Muscle layer of colon (tissue), 2 donors: ENCODE measurements around the gene POLD1.
"Not testable (repeated sequence)": the region's sequence is repeated elsewhere in the genome, so short reads cannot be mapped to it uniquely, and the experiment has no call there.

Experiments used
- H3K27ac ChIP-seq: one replicate; pipeline ENCODE4 v1.7.0; 2013; ENCODE audit warnings: low read depth, mild to moderate bottlenecking, low read length, moderate library complexity
- H3K27me3 ChIP-seq, 2 donors: one replicate each; pipeline ENCODE4 v1.7.0; 2013; ENCODE audit warnings: low read length in 2 of 2, mild to moderate bottlenecking in 2 of 2; ENCODE audit not compliant: insufficient read depth in 2 of 2, control insufficient read depth in 1 of 2
- H3K36me3 ChIP-seq: one replicate; pipeline ENCODE4 v1.7.0; 2013; ENCODE audit warnings: mild to moderate bottlenecking, low read length; ENCODE audit not compliant: insufficient read depth
- H3K4me1 ChIP-seq: one replicate; pipeline ENCODE4 v1.7.0; 2013; ENCODE audit warnings: mild to moderate bottlenecking, low read length; ENCODE audit not compliant: insufficient read depth
- H3K4me3 ChIP-seq, 2 donors: one replicate each; pipeline ENCODE4 v1.7.0; 2013; ENCODE audit warnings: low read length in 2 of 2, low read depth in 1 of 2, mild to moderate bottlenecking in 1 of 2, moderate library complexity in 1 of 2
- H3K9ac ChIP-seq: one replicate; pipeline ENCODE4 v1.7.0; 2013; ENCODE audit warnings: low read length
- H3K9me3 ChIP-seq: one replicate; pipeline ENCODE4 v1.7.0; 2013; ENCODE audit warnings: mild to moderate bottlenecking, low read length
- donor health status: abdominal sarcoma.
- donor health status: Adenocarcinoma of cecum.

POLD1 gene

GRCh38 chr19:50383852-50384684 is at the start of gene POLD1:
POLD1 (plus strand) TSS chr19:50384347; CDS start chr19:50398852, 14,505 bp downstream.
- Histone ChIP-seq H3K4me3 (peak within 1 kb of the TSS; percentile 81 to 86), H3K27me3 (no peaks in the 10 kb centered on the region), H3K4me1 (peaks cover 9% of the 10 kb centered on the region), H3K9me3 (no peaks in the 10 kb centered on the region), H3K36me3 (peaks cover 24% of the 10 kb centered on the region), H3K9ac (peak within 1 kb of the TSS; percentile 50), H3K27ac (peak within 1 kb of the TSS; percentile 83)

DNA sequence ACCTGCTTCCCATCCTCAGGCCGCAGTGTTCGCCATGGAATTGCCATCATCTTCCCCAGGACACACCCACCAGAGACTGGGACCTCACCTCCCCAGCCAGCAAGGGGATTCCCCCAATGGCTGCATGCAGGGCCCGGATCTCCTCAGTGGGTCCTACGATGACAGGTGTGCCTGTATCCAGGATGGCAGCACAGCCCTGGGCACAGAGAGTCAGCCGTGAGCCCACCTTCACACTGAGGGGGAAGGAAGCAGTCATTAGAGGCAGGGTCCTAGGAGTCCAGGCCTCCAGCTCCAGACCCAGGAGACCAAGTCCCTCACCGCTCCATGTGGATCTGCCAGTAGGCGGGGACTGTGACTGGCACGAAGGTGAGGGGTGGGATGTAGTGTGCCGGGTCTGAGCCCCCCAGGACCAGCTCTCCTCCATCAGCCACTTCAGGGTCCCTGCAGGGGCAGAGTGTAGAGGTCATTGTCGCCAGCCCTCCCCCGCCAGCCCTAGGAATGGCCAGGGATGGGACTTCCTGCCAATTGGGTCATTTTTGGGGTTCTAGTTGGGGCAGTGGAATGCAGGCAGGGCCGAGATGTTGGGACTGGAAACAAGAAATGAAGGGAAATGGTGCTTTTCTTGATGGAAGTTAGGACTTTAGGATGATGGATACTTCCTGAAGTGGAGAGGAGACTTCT is 49.3 kb upstream of the POLD1 start:
- peaks cover 28 to 48% of the 10 kb centered on the region in 2 donors for H3K27me3 ChIP-seq
- H3K27ac ChIP-seq, result no peak overlapping the region
- no peak overlapping the region for H3K4me3 ChIP-seq
- no peak overlapping the region for H3K9ac ChIP-seq
- H3K9me3 ChIP-seq, result no peaks in the 10 kb centered on the region
- H3K36me3 ChIP-seq, result no peaks in the 10 kb centered on the region
- no peaks in the 10 kb centered on the region for H3K4me1 ChIP-seq

DNA sequence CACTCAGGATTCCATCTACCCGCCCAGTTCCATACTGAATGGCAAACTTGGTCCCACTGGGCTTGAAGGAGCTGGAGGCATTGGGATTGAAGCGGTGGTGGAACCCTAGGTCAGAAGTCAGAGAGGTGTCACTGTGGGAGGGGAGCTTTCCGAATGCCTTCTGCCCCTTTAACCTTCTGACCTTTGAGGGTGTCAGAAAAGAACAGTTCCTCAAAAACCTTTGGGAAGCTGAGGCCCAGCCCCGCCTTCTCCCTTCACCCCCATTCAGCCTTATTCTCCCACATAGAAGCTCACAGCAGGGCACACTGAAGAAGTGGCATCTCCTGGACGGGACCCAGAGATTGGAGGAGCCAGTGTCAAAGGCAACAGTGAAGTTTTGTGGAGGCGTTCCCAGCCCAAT is 47.1 kb upstream of the POLD1 start:
- not testable (repeated sequence) for H3K36me3 ChIP-seq, H3K27ac ChIP-seq, H3K4me1 ChIP-seq, H3K4me3 ChIP-seq, H3K9ac ChIP-seq, H3K9me3 ChIP-seq
- H3K27me3 ChIP-seq, result peaks cover 15 to 26% of the 10 kb centered on the region in 2 donors

DNA sequence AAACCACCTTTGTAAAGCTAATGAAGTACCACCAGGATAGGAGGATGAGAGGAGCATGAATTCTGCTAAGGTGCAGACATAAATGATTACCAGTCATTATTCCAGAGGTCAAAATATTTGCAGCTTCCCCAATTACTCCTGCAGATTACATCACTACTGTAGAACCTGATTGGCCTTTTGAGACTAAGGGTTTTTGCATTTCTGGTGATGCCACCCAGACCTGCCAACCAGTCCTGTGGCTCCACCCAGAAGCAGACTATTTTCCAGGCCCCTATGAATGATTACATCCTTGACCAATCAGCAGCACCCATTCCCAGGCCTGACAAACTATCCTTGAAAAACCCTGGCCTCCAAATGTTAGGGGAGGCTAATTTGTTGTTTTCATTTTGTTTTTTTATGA is 43.8 kb upstream of the POLD1 start:
- Histone ChIP-seq H3K4me3 (no peak overlapping the region), H3K36me3 (no peaks in the 10 kb centered on the region), H3K27me3 (no peaks in the 10 kb centered on the region), H3K9ac (no peak overlapping the region), H3K27ac (no peak overlapping the region), H3K4me1 (no peaks in the 10 kb centered on the region), H3K9me3 (no peaks in the 10 kb centered on the region)

DNA sequence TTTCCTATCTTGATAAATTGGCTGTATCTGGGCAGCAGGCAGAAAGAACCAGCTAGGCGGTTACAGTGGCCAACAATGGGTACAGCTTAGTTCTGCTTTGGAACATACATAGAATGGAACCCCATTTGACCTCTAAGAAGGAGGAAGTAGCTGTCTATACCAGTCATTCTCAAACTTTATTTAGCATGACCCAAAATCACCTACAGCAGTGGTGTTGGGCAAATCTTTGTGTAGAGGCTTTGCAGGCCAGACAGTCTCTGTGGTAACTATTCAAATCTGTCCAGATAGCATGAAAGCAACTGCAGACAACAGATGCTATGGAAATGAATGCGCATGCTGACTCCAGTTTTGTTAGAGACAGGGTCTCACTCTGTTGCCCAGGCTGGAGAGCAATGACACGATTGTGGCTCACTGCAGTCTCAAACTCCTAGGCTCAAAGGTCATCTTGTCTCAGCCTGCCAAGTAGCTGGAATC is 43.0 kb upstream of the POLD1 start:
- no peaks in the 10 kb centered on the region for H3K4me1 ChIP-seq
- no peaks in the 10 kb centered on the region for H3K27me3 ChIP-seq
- no peak overlapping the region for H3K27ac ChIP-seq
- no peaks in the 10 kb centered on the region for H3K9me3 ChIP-seq
- no peak overlapping the region for H3K9ac ChIP-seq
- H3K4me3 ChIP-seq, result no peak overlapping the region
- H3K36me3 ChIP-seq, result no peaks in the 10 kb centered on the region

DNA sequence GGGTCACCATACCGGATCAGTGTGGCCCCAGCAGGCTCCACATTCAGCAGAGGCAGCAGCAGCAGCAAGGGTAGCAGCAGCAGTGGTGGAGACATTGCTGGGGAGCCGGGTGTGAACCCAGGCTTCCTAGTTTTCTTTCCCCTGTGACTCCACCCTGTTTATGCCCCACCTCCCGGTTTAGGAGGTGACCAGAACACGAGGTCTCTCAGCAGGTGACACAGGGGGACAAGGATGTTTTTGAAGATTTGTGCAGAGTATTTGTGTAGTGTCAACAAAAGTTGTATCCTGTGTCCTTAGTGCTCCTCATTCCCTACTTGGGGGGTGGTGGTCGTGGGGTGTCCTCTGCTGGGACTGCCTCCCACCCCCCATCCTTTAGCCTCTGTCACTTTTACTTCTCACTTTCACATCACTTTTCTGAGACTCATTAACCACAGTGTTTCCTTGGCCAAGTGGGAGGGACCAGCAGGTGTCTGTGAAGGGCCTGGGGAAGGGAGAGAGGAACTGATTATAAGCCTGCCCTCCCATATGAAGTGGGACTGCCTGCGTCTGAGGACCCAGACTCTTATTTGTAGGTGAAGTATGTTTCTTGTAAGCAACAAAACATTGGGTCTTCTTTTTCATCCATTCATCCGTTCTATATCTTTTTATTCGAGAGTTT is 39.4 kb upstream of the POLD1 start:
- H3K27ac ChIP-seq, result no peak overlapping the region
- no peak overlapping the region for H3K4me3 ChIP-seq
- H3K9me3 ChIP-seq, result no peaks in the 10 kb centered on the region
- H3K9ac ChIP-seq, result no peak overlapping the region
- H3K27me3 ChIP-seq, result no peaks in the 10 kb centered on the region
- no peaks in the 10 kb centered on the region for H3K4me1 ChIP-seq
- H3K36me3 ChIP-seq, result no peaks in the 10 kb centered on the region

- H3K9me3 ChIP-seq, H3K27ac ChIP-seq, H3K36me3 ChIP-seq, H3K4me3 ChIP-seq, H3K4me1 ChIP-seq, H3K9ac ChIP-seq, H3K27me3 ChIP-seq: not testable (repeated sequence)
Measured at GRCh38 chr19:50347089-50347581, 37.0 kb upstream of the POLD1 start.

- H3K27me3 ChIP-seq, result no peaks in the 10 kb centered on the region
- no peaks in the 10 kb centered on the region for H3K9me3 ChIP-seq
- no peak overlapping the region for H3K27ac ChIP-seq
- no peaks in the 10 kb centered on the region for H3K36me3 ChIP-seq
- H3K4me1 ChIP-seq, result no peaks in the 10 kb centered on the region
- H3K9ac ChIP-seq, result no peak overlapping the region
- H3K4me3 ChIP-seq, result no peak overlapping the region
Measured at GRCh38 chr19:50349277-50350057, 34.7 kb upstream of the POLD1 start.

GRCh38 chr19:50352242-50352641 is 31.9 kb upstream of the POLD1 start:
- H3K9ac ChIP-seq, result no peak overlapping the region
- H3K4me1 ChIP-seq, result no peaks in the 10 kb centered on the region
- no peaks in the 10 kb centered on the region for H3K27me3 ChIP-seq
- no peaks in the 10 kb centered on the region for H3K9me3 ChIP-seq
- H3K36me3 ChIP-seq, result no peaks in the 10 kb centered on the region
- no peak overlapping the region for H3K27ac ChIP-seq
- H3K4me3 ChIP-seq, result no peak overlapping the region

DNA sequence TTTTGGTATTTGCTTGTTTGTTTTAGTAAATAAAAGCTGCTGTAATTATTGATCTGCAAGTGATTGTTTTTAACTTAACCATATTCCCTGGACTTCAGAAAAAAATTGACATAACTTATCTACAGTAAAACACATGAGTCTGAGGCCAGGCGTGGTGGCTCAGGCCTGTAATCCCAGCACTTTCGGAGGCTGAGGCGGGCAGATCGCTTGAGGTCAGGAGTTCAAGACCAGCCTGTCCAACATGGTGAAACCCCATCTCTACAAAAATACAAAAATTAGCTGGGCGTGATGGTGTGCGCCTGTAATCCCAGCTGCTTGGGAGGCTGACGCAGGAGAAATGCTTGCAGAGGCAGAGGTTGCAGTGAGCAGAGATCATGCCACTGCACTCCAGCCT is 30.7 kb upstream of the POLD1 start:
- H3K36me3 ChIP-seq, H3K9me3 ChIP-seq, H3K27me3 ChIP-seq, H3K27ac ChIP-seq, H3K4me1 ChIP-seq, H3K9ac ChIP-seq, H3K4me3 ChIP-seq: not testable (repeated sequence)

GRCh38 chr19:50356691-50357177 is 27.4 kb upstream of the POLD1 start:
- no peak overlapping the region for H3K9ac ChIP-seq
- H3K4me3 ChIP-seq, result no peak overlapping the region
- H3K9me3 ChIP-seq, result no peaks in the 10 kb centered on the region
- H3K27ac ChIP-seq, result no peak overlapping the region
- no peaks in the 10 kb centered on the region for H3K4me1 ChIP-seq
- peaks cover 0 to 3% of the 10 kb centered on the region in 2 donors for H3K27me3 ChIP-seq
- no peaks in the 10 kb centered on the region for H3K36me3 ChIP-seq
